ENCODE results near the gene HERC3.

The HERC3 gene

GRCh38 chr4:88752076-88752463 is 159.8 kb downstream of the HERC3 start:
- DNase-seq, result no peak

GRCh38 chr4:88752754-88753153 is 160.5 kb downstream of the HERC3 start:
- no peak for DNase-seq

GRCh38 chr4:88753658-88754571 is 161.6 kb downstream of the HERC3 start:
- no peak for DNase-seq

- no peak for DNase-seq
These were observed 162.5 kb downstream of the HERC3 start for GRCh38 chr4:88754796-88755195.

GRCh38 chr4:88755454-88755853 is 163.2 kb downstream of the HERC3 start:
- DNase-seq, result no peak

GRCh38 chr4:88756149-88756548 is 163.9 kb downstream of the HERC3 start:
- DNase-seq, result no peak

GRCh38 chr4:88757067-88757466 is 164.8 kb downstream of the HERC3 start:
- DNase-seq, result no peak

GRCh38 chr4:88757776-88758175 is 165.5 kb downstream of the HERC3 start:
- DNase-seq, result no peak

All from suppressor macrophage treated with lipopolysaccharide for 1 hour (primary cell).